Body of pancreas (tissue), 4 donors: ENCODE measurements around the gene CD4. TPM values are rescaled to one million over a fixed set of nuclear protein-coding genes. Genes with fewer than 3 reads are reported as not detected.
A peak's percentile ranks its signal among the peaks of the same experiment; 100 is the strongest.

ENCODE experiments used
- ATAC-seq: fragments of 150-250 bp; one replicate; pipeline ENCODE4 v1.9.1; 2016
- DNase-seq, 4 donors: peaks; one replicate each; pipeline ENCODE4 v3.0.0-alpha.2; 2019
- H3K27ac ChIP-seq, 4 donors: fragments of 200-600 bp; sonication (generic); 1 replicate in 3 of 4; 2 replicates in 1 of 4; pipeline versions ENCODE4 v1.5.1 to v1.6.1; 2016 to 2019; ENCODE audit warnings: mild to moderate bottlenecking in 1 of 4, mixed read lengths in 1 of 4, moderate library complexity in 1 of 4
- H3K27me3 ChIP-seq, 2 donors: fragments of 200-600 bp; sonication (generic); one replicate each; pipeline ENCODE4 v1.6.0; 2016; ENCODE audit warnings: mild to moderate bottlenecking in 1 of 2
- H3K36me3 ChIP-seq, 2 donors: fragments of 200-600 bp; sonication (generic); replicated peaks in 1 of 2; 2 replicates each; pipeline ENCODE4 v1.5.1; 2016; ENCODE audit warnings: low read depth in 2 of 2; ENCODE audit not compliant: insufficient read depth in 1 of 2
- H3K4me1 ChIP-seq: fragments of 200-600 bp; sonication (generic); one replicate; pipeline ENCODE4 v1.6.0; 2016
- H3K4me3 ChIP-seq, 2 donors: fragments of 200-600 bp; sonication (generic); 1 replicate in 1 of 2; 2 replicates in 1 of 2; pipeline ENCODE4 v1.5.1; 2016 to 2019
- H3K9me3 ChIP-seq, 3 donors: fragments of 200-600 bp; sonication (generic); 1 replicate in 2 of 3; 2 replicates in 1 of 3; pipeline ENCODE4 v1.5.1; 2016
- POLR2A ChIP-seq, 3 donors: fragments of 450-650 bp; IDR thresholded peaks; one replicate each; pipeline ENCODE4 v1.6.1; 2016; ENCODE audit warnings: antibody characterized with exemption in 3 of 3, mild to moderate bottlenecking in 2 of 3
- WGBS, 2 donors: methylation state at CpG; one replicate each; pipeline ENCODE4 v1.1.5; 2017; 5-methylcytosine and 5-hydroxymethylcytosine counted together
- intact Hi-C: fragments of 100-400 bp; cut with DNase I; formaldehyde crosslinking; loops from one replicate; pipeline ENCODE4 v1.15.1; 2023
- total RNA-seq, 2 donors: library from RNA; depleted of rRNA; stranded (reverse); fragments of >200 nt; gene quantifications; one replicate each; pipeline ENCODE4 v1.1.0, GENCODE V29; 2016
- TF ChIP-seq, protein P1 (sequence below), 7 experiments: fragments of 450-650 bp in 4 of 7; fragments of 200-600 bp in 3 of 7; sonication (generic) in 3 of 7; IDR thresholded peaks; one replicate each; pipeline ENCODE4 v1.5.1; 2016 to 2019; ENCODE audit warnings: antibody characterized with exemption in 7 of 7

Gene CD4
- total RNA-seq, 2 donors from 2014 or later: 3.0 to 5.2 TPM

DNA sequence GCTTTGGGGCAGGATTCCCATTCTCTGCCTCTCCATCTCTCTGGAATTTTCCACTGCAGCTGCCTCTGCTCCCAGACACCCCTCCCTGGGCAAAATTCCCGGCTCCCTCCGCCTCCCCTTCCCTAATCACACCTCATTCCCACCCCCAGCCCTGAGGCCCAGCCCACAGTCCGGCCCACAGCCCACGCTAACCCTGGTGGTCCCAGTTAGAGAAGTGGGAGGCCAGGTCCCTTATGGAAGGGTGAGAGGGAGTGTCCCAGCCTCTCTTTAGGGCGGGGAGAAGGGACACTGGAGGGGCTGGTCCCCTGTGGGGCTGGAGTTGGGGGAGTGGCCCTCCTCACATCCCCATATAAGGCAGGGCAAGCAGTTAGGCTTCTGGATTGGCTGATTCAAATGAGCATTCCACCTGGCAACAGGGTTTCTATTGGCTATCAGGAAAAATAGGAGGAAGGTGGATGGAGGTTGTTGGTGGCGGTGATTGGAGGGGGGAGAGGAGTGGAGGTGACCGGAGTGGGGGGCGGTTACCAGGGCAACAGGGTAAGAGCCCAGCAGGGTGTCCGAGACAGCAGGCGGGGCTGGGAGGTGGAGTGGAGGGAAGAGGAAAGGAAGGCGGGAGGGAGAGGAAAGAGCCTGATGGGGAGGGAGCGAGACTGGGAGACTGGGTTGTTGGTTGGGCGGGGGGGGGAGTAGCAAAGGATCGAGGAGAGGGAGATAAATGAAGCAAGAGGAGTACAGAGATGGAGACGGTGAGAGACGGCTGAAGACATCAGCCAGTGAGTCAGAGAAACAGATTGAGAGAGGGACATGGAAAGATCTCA lies 25.1 kb upstream of the CD4 start:
- Histone ChIP-seq H3K4me1 (peaks cover 48% of the 10 kb centered on the region), H3K9me3 (no peaks in the 10 kb centered on the region), H3K27ac (peak overlapping the region; percentile 86 to 95 (median 88)), H3K4me3 (no peak overlapping the region), H3K36me3 (no peaks in the 10 kb centered on the region), H3K27me3 (no peaks in the 10 kb centered on the region)
- intact Hi-C loops: no loop called here
- 1 to 4% methylated on average over 16 of the region's 16 CpGs for WGBS, 2 donors
- DNase-seq: peak; percentile 91 to 97 (median 96)
- peak; percentile 86 for ATAC-seq
- TF ChIP-seq, protein P1, sequence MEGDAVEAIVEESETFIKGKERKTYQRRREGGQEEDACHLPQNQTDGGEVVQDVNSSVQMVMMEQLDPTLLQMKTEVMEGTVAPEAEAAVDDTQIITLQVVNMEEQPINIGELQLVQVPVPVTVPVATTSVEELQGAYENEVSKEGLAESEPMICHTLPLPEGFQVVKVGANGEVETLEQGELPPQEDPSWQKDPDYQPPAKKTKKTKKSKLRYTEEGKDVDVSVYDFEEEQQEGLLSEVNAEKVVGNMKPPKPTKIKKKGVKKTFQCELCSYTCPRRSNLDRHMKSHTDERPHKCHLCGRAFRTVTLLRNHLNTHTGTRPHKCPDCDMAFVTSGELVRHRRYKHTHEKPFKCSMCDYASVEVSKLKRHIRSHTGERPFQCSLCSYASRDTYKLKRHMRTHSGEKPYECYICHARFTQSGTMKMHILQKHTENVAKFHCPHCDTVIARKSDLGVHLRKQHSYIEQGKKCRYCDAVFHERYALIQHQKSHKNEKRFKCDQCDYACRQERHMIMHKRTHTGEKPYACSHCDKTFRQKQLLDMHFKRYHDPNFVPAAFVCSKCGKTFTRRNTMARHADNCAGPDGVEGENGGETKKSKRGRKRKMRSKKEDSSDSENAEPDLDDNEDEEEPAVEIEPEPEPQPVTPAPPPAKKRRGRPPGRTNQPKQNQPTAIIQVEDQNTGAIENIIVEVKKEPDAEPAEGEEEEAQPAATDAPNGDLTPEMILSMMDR (IDR thresholded peaks at IDR 0.05): no peak
- TF ChIP-seq POLR2A (IDR thresholded peaks at IDR 0.05): no peak

DNA sequence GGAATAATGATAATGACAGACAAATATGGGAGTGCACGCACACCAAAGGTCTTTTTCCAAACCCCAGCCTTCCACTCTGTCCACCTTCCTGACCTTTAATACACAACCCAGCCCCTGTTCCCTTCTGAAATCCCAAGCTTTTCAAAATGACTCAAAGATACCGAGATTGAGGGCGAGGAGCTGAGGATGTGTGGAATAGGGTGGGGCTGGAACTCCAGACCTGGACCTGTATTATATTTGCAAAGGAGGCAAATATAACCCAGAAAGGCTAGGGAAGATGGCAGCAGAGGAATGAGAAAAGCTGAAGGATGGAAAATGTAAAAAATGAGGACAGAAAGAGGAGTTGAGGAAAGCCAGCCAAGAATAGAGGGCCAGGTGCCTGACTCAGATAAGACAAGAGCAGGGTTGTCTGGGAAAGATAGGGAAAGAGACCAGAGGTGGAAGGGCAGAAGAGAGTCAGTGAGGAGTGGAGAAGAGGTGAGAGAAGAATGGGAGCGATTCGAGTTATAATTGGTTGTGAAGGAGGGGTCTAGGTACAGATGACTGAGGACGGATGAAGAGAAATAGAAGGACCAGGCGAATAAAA lies 24.2 kb upstream of the CD4 start:
- WGBS, 2 donors: 19 to 27% methylated on average over 7 of the region's 7 CpGs
- ATAC-seq (no peak), DNase-seq (no peak)
- H3K9me3 ChIP-seq: no peaks in the 10 kb centered on the region
- no peak overlapping the region for H3K4me3 ChIP-seq
- H3K4me1 ChIP-seq: peaks cover 48% of the 10 kb centered on the region
- no peaks in the 10 kb centered on the region for H3K36me3 ChIP-seq
- TF ChIP-seq POLR2A (IDR thresholded peaks at IDR 0.05): no peak
- TF ChIP-seq, protein P1 (IDR thresholded peaks at IDR 0.05): no peak
- intact Hi-C loops: no loop called here
- no peaks in the 10 kb centered on the region for H3K27me3 ChIP-seq
- peak overlapping the region; percentile 78 to 95 (median 84) for H3K27ac ChIP-seq

DNA sequence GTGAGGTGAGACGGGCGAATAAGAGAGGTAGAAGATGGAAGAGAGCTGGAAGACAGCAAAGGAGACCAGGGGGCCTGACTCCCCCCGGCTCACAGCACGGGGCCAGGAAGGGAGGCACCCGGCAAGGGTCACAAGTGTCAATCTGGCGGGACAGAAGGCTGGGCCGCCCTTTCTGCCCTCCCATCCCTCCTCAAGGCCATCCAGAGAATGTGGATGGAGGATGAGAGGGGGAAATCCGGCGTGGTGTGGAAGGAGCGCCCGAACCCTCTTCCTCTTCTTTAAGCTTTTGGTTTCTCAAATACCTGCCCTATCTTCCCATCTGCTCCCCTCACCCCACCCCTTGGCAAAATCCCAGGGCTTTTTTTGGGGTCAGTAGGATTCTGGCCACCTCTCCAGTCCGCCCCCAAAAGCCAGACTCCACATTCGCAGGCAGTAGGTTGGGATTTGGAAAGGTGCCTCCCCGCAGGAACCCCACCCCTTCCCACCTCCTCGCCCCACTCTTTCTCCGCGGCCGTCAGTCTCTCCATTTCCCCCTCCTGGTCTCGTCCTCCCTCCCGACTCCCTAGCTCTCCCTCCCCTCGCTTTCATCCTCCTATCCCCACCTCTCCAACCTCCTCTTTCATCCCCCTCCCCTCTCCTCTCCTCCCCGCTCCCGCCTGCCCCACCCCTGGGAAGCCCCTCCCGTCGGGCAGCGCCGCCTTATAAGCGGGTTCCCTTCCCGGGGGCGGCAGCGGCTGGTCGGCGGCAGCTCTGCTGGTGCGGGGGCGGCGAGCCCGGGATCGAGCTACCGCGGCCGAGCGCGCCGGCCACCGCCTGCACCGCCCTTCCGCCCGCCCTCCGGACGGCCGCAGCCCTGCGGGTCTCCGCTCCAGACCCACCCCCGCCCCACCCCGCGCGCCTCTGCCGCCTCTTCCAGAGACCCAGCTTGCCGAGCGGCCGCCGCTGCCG lies 23.4 kb upstream of the CD4 start, which contains the start of gene PTMS:
Gene PTMS (plus strand): TSS at position 730 of the 948 bp plus-strand sequence. CDS start 343 bp downstream, outside the sequence.
- no peaks in the 10 kb centered on the region for H3K9me3 ChIP-seq

DNA sequence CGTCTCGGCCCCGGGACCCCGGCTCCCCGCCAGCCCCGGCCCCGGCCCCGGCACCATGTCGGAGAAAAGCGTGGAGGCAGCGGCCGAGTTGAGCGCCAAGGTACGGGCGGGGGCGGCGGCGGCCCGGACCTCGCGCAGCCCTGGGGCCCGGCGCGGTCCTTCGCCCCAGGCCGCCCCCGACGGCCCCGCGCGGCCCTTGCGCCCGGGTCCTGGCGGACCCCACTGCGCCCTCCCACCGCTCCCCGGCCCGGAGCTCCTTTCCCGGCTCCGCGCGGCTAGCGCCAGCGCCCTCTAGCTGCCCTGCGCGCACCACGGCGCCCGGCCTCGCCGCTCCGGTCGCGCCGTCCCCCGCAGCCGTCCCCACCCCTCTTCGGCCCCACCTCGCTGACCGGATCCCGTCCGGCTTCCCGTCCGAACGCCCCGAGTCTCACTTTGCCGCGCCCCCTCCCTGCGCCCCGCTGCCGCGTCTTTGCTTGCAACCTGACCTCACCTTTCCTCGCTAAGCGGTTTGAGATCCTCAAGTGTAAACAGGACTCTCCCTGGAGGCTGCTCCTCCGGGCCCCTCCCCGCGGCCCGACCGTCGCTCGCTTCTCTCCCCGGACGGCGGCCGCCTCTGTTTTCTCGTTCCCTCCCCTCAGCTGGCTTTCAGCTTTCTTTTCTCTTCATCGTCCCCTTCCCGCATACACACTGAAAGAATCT lies 22.5 kb upstream of the CD4 start:
- Histone ChIP-seq H3K27ac (peak overlapping the region; percentile 78 to 95 (median 84)), H3K4me1 (peaks cover 48% of the 10 kb centered on the region), H3K4me3 (peak overlapping the region; percentile 27 to 71), H3K36me3 (no peaks in the 10 kb centered on the region), H3K9me3 (no peaks in the 10 kb centered on the region), H3K27me3 (no peaks in the 10 kb centered on the region)
- 0% methylated on average over 16 to 71 of the region's 88 CpGs for WGBS, 2 donors
- intact Hi-C loops: no loop called here
- peak; percentile 30 to 37 (median 34) for TF ChIP-seq POLR2A (IDR thresholded peaks at IDR 0.05)
- TF ChIP-seq, protein P1 (IDR thresholded peaks at IDR 0.05): peak; percentile 45 to 93 (median 84)
- DNase-seq (peak; percentile 79 to 84 (median 80)), ATAC-seq (peak; percentile 68)

More for the DNA sequence above, 23.4 kb upstream of the CD4 start, which contains the start of gene PTMS:
- ATAC-seq (peak; percentile 27), DNase-seq (peak; percentile 65 to 79 (median 76))
- no peaks in the 10 kb centered on the region for H3K27me3 ChIP-seq
- H3K4me1 ChIP-seq: peaks cover 48% of the 10 kb centered on the region
- peak within 1 kb of the TSS; percentile 78 to 95 (median 84) for H3K27ac ChIP-seq
- no peaks in the 10 kb centered on the region for H3K36me3 ChIP-seq
- TF ChIP-seq POLR2A (IDR thresholded peaks at IDR 0.05): peak; percentile 65 to 74 (median 72)
- TF ChIP-seq, protein P1 (IDR thresholded peaks at IDR 0.05): no peak
- peak within 1 kb of the TSS; percentile 27 to 71 for H3K4me3 ChIP-seq
- WGBS, 2 donors: 3 to 4% methylated on average over 29 to 59 of the region's 63 CpGs
- intact Hi-C loops: no loop called here
